NCI-H69 (cell line): Measurements from ENCODE around the gene SLC34A2.
"Not testable (repeated sequence)": the region's sequence is repeated elsewhere in the genome, so short reads cannot be mapped to it uniquely, and the experiment has no call there.

Experiments
- DNase-seq: peaks from one replicate; lab custom pipeline; 2025; lab: John Stamatoyannopoulos, UW

The SLC34A2 gene, protein sequence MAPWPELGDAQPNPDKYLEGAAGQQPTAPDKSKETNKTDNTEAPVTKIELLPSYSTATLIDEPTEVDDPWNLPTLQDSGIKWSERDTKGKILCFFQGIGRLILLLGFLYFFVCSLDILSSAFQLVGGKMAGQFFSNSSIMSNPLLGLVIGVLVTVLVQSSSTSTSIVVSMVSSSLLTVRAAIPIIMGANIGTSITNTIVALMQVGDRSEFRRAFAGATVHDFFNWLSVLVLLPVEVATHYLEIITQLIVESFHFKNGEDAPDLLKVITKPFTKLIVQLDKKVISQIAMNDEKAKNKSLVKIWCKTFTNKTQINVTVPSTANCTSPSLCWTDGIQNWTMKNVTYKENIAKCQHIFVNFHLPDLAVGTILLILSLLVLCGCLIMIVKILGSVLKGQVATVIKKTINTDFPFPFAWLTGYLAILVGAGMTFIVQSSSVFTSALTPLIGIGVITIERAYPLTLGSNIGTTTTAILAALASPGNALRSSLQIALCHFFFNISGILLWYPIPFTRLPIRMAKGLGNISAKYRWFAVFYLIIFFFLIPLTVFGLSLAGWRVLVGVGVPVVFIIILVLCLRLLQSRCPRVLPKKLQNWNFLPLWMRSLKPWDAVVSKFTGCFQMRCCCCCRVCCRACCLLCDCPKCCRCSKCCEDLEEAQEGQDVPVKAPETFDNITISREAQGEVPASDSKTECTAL

DNA sequence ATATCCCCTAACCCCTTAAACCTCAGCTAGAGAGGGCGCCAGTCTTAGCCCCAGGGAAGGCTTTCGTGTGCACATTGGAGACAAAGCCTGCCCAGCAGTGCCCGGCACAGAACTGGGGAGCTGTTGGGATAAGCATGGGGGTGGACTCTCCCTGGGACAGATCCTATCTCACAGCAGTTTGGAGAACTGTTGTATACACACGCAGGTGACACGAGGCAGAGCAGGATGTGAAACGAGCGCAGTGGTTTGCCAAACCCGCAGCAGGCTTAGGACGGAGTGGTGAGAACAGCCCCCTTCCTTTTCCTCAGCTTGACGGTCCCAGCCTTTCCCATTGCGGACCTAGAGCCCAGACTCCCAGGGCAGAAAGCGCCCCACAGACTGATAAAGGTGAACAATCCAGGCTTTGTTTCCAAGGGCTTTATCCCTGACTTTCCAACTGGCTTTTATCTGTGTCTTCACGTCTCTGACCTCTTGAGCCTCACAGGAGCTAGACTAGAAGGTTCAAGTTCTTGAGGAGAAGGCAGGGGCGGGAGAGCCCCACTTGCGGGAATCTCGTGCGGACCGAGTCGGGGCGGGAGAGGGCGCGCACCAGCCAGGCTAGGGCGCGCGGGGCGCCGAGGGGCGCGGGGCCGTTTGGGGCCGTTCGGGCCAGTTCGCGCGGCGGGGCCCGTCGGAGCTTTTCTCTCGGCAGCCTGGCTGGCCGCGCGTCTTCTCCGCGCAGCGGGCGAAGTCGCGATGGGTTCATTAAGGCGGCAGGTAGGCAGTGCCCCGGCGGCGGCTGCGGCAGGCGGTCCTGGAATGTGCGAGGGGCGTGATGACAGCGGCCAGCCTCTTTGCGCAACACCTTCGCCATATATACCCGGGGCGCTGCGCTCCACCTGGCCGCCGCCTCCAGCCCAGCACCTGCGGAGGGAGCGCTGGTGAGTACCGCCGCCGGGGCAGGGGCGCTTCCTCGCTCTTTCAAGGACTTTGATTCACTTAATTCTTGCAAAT lies at the start of gene SLC34A2:
Gene SLC34A2 (plus strand): TSS at position 881 of the 993 bp plus-strand sequence. CDS start 6,650 bp downstream, outside the sequence.
- peak; percentile 55 for DNase-seq

DNA sequence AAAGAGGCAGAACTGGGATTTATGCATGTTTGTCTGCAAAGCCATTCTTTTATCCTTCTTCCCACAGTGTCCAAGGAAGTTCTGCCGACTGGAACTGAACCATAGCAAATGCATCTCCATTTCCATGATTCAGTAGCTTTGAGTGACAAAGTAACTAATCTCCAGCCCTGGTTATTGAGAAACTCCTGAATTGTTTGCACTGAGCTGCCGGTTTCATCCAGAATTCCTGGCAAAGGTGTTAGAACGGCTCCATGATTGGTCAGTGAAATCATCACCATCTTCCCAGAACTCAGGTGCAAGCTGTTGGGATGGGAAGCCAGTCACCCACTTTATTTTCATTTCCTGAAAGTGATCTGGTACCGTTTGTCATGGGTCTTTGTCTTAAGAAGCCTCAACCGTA lies 47.0 kb upstream of the SLC34A2 start:
- DNase-seq = no peak

DNA sequence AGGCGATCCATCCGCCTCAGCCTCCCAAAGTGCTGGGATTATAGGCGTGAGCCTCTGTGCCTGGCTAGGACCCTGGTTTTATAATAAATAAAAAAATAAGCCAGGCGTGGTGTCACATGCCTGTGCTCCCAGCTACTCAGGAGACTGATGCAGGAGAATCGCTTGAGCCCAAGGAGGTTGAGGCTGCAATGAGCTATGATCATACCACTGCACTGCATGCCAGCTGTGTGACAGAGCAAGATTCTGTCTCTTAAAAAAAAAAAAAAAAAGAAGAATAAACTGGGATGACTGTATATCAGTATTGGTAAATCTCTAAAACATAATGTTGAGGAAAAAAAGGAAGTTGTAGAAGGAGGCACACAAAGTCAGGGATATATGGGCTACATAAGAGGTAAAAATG lies 45.7 kb upstream of the SLC34A2 start:
- DNase-seq = no peak

DNA sequence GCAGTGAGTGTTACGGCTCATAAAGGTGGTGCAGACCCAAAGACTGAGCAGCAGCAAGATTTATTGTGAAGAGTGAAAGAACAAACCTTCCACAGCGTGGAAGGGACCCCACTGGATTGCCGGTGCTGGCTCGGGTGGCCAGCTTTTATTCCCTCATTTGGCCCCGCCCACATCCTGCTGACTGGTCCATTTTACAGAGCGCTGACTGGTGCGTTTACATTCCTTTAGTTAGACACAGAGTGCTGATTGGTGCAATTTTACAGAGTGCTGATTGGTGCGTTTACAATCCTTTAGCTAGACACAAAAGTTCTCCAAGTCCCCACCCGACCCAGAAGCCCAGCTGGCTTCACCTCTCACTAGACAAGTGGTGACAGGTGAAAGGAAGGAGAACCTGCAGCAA lies 42.0 kb upstream of the SLC34A2 start:
- DNase-seq = not testable (repeated sequence)

DNA sequence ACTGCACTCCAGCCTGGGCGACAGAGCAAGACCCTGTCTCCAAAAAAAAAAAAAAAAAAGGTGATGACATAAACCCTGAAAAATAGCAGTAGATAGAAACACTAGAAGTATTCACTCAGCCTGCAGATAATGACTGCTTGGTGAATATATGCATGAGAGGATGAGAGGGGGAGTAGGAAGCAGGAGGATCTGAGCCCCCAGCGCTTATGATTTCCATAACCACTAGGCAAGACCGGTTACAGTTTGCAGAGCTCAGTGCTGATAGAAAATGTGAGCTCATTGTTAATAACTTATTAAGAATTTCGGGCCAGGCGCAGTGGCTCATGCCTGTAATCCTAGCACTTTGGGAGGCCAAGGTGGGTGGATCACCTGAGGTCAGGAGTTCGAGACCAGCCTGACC lies 40.8 kb upstream of the SLC34A2 start:
- DNase-seq = no peak

DNA sequence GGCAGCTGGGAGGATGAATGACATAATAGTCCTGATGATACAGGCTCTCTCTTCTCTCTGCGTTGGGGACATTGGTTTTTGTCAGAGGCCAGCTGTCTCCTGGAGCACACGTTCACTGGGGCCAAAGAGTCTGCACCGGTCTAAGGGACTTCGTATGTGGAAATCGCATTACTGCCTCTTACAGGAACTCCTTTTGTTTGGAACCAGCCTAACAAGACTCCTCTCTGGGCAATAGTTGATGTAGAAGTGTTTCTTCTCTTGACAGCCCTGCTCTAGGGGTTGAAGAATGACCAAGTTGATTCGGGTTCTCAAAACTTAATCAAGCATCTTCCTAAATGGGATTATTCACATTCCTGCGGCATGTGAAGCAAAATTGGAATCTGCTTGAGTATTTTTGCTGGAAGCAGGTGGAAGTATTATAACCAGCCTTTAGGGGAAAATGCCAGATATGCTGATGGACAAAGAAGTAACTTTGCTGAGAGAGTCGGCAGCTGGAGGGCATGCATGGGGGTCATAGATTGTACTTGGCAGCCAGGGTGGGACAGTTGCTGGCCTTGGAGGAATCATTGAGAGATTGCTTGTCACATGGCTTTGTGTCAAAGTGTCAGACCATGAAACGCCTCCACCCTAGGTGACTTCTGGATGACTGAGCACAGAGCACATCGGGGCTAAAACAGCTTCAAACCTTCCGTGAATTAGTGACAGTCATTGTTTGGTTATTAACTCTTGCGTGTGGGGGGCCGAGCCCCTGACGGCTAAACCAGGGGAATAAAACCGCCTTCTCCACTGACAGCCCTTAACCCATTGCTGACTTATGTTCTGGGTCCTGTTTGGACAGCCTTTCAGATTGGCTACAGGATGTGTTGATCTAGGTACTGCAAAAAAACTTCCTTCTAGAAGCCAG lies 34.4 kb upstream of the SLC34A2 start:
- no peak for DNase-seq

DNA sequence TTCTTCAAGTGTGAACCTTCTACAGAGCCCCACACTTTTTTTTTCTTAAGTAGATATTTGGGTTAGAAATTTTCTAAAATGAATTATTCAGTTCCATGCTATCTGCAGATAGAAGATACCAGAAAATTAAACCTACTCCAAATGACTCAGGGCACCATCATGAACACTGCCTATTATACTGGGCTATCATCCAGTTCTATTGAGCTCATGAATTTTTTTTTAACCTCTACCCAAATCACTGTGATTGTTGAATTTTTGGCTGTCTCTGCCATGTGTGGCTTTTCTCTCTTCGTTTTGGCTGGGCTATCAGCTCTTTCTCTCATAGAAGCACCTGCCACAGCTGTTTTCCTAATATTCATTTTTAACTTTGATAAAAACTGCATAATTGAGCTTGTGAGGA lies 31.0 kb upstream of the SLC34A2 start:
- DNase-seq = no peak

DNA sequence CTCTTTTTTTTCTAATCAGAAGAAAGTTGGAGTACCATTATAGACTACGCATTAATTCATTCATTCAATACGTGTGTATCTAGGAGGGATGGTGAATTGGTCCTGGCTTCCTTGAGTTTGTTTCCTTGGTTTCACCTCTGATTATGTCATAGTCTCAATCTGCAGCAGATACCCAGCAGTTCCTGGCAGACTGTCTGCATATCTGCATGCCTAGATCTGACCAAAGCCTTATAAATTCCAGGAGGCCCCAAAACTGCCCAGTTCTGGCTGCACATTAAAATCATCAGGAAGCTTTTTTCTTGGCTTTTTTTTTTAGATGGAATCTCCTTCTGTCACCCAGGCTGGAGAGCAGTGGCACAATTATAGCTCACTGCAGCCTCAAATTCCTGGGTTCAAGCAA lies 27.2 kb upstream of the SLC34A2 start:
- DNase-seq = no peak

DNA sequence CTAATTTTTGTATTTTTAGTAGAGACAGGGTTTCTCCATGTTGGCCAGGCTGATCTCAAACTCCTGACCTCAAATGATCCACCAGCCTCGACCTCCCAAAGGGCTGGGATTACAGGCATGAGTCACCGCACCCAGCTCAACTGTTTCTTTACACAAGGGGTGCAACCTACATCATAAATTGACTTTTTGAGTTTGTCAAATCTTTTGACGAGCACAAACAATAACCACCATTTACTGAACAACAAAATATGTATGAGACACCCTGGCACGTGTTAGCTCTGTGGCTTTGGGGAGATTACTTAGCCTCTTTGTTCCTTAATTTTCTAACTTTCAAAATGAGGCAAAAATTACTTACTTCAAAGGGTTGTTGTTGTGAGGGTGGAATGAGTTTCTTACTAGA lies 23.5 kb upstream of the SLC34A2 start:
- no peak for DNase-seq

DNA sequence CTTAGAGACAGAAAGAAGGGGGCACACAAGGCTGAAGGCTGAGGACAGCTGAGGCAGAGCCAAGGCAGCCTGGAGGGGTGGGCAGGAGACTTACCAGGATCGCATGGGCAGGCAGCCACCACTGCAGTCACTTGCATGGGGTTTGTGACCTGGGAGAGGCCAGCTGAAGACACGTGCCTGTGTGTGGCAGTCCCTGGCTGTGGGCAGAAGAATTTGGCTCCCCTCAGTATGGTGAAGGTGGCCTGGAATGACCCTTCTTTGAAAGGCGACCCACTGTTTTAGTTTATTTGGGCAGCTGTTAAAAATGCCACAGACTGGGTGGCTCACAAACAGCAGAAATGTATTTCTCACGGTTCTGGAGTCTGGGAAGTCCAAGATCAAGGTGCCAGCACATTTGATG lies 22.1 kb upstream of the SLC34A2 start:
- no peak for DNase-seq

DNA sequence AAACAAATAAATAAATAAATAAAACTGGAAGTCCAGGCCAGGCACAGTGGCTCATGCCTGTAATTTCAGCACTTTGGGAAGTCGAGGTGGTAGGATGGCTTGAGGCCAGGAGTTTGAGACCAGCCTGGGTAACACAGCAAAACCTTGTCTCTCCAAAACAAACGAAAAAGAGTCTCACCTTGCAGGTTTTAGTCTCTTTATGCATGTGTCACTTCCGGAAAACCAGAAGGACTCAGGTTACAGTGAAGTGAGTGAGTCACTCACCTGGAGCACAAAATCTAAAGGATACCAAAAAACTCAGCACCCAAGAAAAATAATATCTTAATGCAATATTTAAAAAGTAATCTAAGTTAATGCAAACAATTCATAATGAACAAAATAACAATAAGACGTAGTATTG lies 20.1 kb upstream of the SLC34A2 start:
- DNase-seq = peak; percentile 11

DNA sequence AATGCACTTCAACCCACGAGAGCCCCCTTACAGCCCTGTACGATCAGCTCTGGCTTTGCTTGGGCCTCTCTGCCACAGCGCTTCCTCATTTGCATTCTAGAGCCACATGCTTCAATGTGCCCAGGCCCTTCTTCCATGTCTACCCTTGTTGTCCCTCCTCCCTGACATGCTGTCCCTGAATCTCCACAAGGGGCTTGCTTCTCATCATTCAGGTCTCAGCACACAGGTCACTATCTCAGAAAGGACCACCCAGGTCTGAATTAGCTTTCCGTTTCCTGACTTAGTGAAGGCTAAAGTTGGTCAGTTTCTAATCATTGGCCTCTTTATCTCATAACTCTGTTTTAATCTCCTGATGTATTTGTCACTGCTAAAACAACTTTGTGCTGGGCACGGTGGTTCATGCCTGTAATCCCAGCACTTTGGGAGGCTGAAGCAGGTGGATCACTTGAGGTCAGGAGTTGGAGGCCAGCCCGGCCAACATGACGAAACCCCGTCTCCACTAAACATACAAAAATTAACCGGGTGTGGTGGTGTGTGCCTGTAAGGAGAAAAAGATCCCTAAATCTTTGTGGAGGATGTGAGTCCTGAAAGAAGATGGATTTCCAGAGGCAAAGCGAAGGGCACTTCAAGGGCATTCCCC lies 17.9 kb upstream of the SLC34A2 start:
- no peak for DNase-seq

DNA sequence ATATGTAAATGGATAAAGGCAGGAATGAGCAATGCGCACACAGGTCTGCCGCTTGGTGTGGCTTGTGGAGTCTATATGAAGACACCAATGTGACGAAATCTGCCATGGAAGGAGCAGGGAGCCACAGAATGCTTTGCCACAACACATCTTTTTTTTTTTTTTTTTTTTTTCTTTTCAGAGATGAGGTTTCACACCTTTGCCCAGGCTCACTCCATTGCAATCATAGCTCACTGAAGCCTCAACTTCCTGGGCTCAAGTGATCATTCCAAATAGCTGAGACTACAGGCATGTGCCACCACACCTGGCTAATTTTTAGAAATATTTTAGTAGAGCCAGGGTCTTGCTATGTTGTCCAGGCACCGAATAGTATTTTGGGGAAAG lies 17.4 kb upstream of the SLC34A2 start:
- no peak for DNase-seq

DNA sequence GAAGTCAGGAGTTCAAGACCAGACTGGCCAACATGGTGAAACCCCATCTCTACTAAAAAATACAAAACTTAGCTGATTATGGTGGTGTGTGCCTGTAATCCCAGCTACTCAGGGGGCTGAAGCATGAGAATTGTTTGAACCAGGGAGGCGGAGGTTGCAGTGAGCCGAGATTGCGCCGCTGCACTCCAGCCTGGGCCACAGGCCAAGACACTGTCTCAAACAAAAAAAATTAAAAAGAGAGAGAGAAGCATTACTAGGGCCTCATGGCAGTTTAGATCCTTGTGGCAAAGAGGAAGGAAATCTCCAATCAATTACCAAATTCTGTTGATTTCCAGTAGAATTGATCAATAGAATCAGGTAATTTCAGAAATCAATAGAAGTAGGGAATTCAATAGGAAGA lies 16.8 kb upstream of the SLC34A2 start:
- DNase-seq = no peak

DNA sequence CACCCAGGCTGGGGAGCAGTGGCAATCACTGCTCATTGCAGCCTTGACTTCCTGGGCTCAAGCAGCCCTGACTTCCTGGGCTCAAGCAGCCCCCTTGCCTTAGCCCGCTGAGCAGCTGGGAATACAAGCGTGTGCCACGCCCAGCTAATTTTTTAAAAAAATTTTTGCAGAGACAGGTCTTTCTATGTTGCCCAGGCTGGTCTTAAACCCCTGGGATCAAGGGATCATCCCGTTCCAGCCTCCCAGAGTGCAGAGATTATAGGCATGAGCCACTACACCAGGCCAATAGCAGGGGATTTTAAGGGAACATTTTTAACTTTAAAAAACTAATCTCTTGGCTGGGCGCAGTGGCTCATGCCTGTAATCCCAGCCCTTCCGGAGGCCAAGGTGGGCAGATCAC lies 5.3 kb upstream of the SLC34A2 start:
- DNase-seq = no peak

DNA sequence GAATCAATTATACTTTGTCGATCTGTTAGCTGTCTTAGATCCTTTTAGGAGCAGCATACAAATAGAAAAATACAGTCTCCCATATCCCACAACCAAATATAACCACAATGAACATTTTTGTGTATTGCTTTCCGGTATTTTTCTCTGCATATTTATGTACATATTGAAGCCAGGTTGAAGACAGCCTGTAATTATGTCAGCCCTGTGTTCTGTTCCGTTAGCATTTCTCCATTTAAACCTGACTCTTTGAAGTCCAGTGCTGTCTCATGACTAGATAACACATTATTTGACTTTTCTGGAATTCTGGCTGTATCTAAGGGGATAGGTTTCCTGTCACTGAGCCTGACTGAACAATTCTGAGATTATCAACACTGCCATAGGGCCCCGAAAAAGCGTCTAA lies 4.0 kb upstream of the SLC34A2 start:
- no peak for DNase-seq

DNA sequence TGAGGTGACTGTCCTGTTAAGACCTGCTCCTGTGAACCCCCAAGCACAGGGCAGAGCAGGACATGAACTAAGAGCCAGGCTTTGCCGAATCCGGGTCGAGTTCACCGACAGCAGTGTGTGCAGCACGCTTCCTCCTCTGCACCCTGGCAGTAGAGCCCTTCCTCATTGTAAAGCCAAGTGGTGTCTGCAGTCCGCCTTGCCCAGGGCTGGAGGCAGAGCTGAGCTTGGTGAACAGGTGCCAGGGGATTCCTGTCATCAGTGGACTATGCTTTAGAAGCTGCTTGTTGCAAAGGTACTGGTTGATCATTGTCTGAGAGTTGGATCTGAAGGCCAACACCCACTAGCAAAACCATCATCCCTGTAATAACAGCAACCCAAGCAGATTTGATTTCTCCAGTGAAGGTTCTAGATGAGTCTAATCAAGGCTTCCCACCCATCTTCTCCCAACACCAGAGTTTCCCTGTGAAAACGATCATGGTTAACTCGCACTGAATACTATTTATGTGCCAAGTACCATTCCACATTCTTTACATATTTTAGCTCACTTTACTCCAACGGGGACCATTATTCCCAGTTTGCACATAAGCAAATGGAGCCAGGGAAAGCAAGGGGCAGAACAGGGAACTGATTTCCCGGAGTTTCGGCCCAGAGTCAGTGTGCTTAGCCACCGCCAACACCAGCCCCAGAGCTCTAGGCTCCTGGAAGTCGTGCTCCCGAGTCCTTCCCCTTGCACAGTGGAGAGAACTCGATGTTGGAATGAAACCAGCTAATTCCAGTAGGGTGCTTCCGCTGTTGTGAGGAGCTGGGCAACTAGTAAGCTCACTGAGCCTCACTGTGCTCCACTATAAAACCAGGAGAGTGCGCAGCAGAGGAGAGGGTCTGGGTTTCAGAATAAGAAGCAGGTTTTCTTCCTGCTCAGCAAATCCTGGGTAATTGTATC lies 1.4 kb upstream of the SLC34A2 start:
- no peak for DNase-seq

DNA sequence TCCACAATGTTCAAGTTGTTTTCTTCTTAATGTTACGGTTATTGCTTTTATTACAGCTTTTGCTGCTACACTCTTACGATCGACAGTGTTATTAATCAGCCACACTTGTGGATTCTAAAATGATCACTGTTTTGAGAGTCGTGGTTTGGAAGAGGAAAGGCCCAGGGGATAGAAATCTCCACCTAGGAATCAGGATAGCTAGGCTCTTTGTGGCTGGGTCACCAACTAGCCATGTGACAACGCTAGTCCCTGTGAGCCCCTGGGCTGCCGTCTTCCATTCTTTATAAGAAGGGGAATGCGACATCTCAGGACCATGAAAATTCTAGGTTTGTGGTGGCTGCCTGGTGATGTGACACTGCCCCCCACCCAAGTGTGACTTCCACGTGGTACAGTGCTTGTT lies 380 bp downstream of the SLC34A2 start:
- DNase-seq = no peak

DNA sequence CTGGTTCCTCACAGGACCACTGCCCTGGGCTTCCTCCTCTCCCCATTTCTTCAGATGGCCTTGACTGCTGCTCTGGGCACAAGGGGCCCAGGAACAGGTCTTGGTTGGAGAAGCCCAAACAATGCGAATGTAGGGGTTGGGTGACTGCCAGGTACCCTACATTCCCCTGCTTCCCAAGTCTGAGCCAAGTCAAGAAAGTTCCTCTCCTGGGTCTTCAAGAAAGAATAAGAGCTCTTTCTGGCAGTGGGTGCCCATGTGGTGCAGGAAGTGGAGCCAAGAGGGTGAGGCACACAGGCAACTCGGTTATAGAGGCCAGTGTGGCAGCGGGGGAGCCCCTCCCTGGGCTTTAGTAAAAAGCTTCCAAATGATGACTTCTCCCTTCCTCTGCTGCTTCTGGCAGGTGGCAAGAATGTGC lies 2.7 kb downstream of the SLC34A2 start:
- DNase-seq = no peak

DNA sequence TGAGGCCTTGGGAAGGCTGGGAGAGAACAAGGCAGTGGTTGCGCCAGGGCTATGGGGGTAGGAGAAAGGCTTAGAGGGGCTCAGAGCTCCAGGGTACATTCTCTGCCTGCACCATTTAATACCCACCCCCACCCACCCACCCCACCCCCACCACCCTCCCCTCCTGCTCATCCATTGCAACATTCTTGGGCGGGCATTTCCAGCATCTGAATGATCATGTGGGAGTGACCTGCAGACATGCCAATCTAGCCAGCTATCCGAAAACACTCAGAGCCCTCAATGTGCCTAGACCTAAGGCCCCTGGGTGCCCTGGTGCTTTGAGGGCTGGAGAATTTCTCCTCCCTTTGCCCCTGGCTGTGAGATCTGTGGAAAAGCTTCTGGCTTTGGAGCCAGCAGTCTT lies 3.1 kb downstream of the SLC34A2 start:
- no peak for DNase-seq
